Liver (tissue), 9 donors: Measurements from ENCODE around the gene RNU5D-1. TPM values are rescaled to one million over a fixed set of nuclear protein-coding genes. Genes with fewer than 3 reads are reported as not detected.

Experiments
- DNase-seq: peaks from one replicate; pipeline ENCODE4 v3.0.0-alpha.2; 2017; ENCODE audit warnings: low spot score
- H3K27ac ChIP-seq, 2 donors: one replicate each; pipeline ENCODE4 v1.7.0; 2013; ENCODE audit warnings: inconsistent platforms in 2 of 2, low read length in 2 of 2, control low read depth in 1 of 2, low read depth in 1 of 2, mild to moderate bottlenecking in 1 of 2
- H3K27me3 ChIP-seq, 4 donors: one replicate each; pipeline versions ENCODE4 v1.6.1 to v1.7.0; 2013; ENCODE audit warnings: low read length in 3 of 4, inconsistent platforms in 1 of 4, mild to moderate bottlenecking in 1 of 4, moderate library complexity in 1 of 4; ENCODE audit not compliant: control insufficient read depth in 4 of 4, insufficient read depth in 4 of 4
- H3K36me3 ChIP-seq, 4 donors: one replicate each; pipeline versions ENCODE4 v1.6.1 to v1.7.0; 2013; ENCODE audit warnings: low read length in 3 of 4, mild to moderate bottlenecking in 3 of 4, low read depth in 1 of 4, moderate library complexity in 1 of 4; ENCODE audit not compliant: control insufficient read depth in 4 of 4, insufficient read depth in 3 of 4
- H3K4me1 ChIP-seq, 4 donors: one replicate each; pipeline versions ENCODE4 v1.6.1 to v1.7.0; 2013; ENCODE audit warnings: low read length in 3 of 4, mild to moderate bottlenecking in 3 of 4, moderate library complexity in 1 of 4; ENCODE audit not compliant: control insufficient read depth in 4 of 4, insufficient read depth in 4 of 4
- H3K4me3 ChIP-seq, 3 donors: one replicate each; pipeline versions ENCODE4 v1.6.1 to v1.7.0; 2013; ENCODE audit warnings: low read length in 3 of 3, control low read depth in 1 of 3, low read depth in 1 of 3, mild to moderate bottlenecking in 1 of 3
- H3K9ac ChIP-seq, 2 donors: one replicate each; pipeline ENCODE4 v1.7.0; 2013; ENCODE audit warnings: low read length in 2 of 2, mild to moderate bottlenecking in 2 of 2, moderate library complexity in 2 of 2, control low read depth in 1 of 2, low read depth in 1 of 2
- H3K9me3 ChIP-seq, 4 donors: one replicate each; pipeline versions ENCODE4 v1.6.1 to v1.7.0; 2013; ENCODE audit warnings: low read length in 3 of 4; ENCODE audit not compliant: control insufficient read depth in 4 of 4
- EGR1 ChIP-seq, 2 donors: IDR thresholded peaks; 2 replicates each; pipeline ENCODE4 v1.6.1; 2016 to 2018; ENCODE audit warnings: antibody characterized with exemption in 2 of 2, low read depth in 2 of 2
- FOXA1 ChIP-seq: IDR thresholded peaks from 2 replicates; pipeline ENCODE4 v1.6.1; 2016; ENCODE audit warnings: antibody characterized with exemption
- FOXA2 ChIP-seq: IDR thresholded peaks from 2 replicates; pipeline ENCODE4 v1.6.1; 2016; ENCODE audit warnings: antibody characterized with exemption
- GABPA ChIP-seq, 2 donors: IDR thresholded peaks in 1 of 2; conservative IDR thresholded peaks in 1 of 2; 2 replicates each; pipeline ENCODE4 v1.6.1; 2016; ENCODE audit warnings: antibody characterized with exemption in 2 of 2, mild to moderate bottlenecking in 1 of 2, moderate library complexity in 1 of 2
- HNF4A ChIP-seq, 2 donors: conservative IDR thresholded peaks; 2 replicates each; pipeline ENCODE4 v1.6.1; 2016; ENCODE audit warnings: antibody characterized with exemption in 2 of 2, mild to moderate bottlenecking in 2 of 2
- HNF4G ChIP-seq: IDR thresholded peaks from 2 replicates; pipeline ENCODE4 v1.6.1; 2016; ENCODE audit warnings: antibody characterized with exemption
- JUND ChIP-seq, 2 donors: IDR thresholded peaks; 2 replicates each; pipeline ENCODE4 v1.6.1; 2016; ENCODE audit warnings: antibody characterized with exemption in 2 of 2
- NR2F2 ChIP-seq: IDR thresholded peaks from 2 replicates; pipeline ENCODE4 v1.6.1; 2016; ENCODE audit warnings: antibody characterized with exemption
- RAD21 ChIP-seq, 2 donors: IDR thresholded peaks; 2 replicates each; pipeline ENCODE4 v1.6.1; 2016; ENCODE audit warnings: antibody characterized with exemption in 2 of 2, mild to moderate bottlenecking in 2 of 2
- RXRA ChIP-seq, 2 donors: IDR thresholded peaks; 2 replicates each; pipeline ENCODE4 v1.6.1; 2017 to 2018; ENCODE audit warnings: antibody characterized with exemption in 2 of 2, mild to moderate bottlenecking in 1 of 2
- SP1 ChIP-seq: IDR thresholded peaks from 2 replicates; pipeline ENCODE4 v1.6.1; 2018; ENCODE audit warnings: antibody characterized with exemption, mild to moderate bottlenecking
- TAF1 ChIP-seq: conservative IDR thresholded peaks from 2 replicates; pipeline ENCODE4 v1.6.1; 2016; ENCODE audit warnings: antibody characterized with exemption, mild to moderate bottlenecking
- YY1 ChIP-seq: IDR thresholded peaks from 2 replicates; pipeline ENCODE4 v1.6.1; 2016; ENCODE audit warnings: antibody characterized with exemption, mild to moderate bottlenecking
- WGBS: extraction: QIAGEN DNeasy Blood & Tissue Kit; methylation state at CpG from one replicate; pipeline ENCODE4 v1.1.7; 2013; 5-methylcytosine and 5-hydroxymethylcytosine counted together
- polyA plus RNA-seq, 2 donors: library from polyadenylated mRNA; stranded (reverse) in 1 of 2; unstranded in 1 of 2; fragments of 200-250 nt in 1 of 2; fragments of >200 nt in 1 of 2; fragmentation: Nextera tagmentation in 1 of 2; extraction: Ambion mirVana in 1 of 2; gene quantifications; one replicate each; pipeline versions ENCODE4 v1.2.1 to v1.2.3, GENCODE V29; 2013 to 2015
- total RNA-seq, 2 donors: library from RNA; depleted of rRNA; stranded (reverse); fragments of >200 nt; gene quantifications; one replicate each; pipeline ENCODE4 v1.2.3, GENCODE V29; 2014
- TF ChIP-seq, protein P1 (sequence below): IDR thresholded peaks from 2 replicates; pipeline ENCODE4 v1.6.1; 2016; ENCODE audit warnings: antibody characterized with exemption, mild to moderate bottlenecking
- TF ChIP-seq, protein P2 (sequence below): fragments of 150-350 bp; IDR thresholded peaks from 2 replicates; pipeline ENCODE4 v1.5.1; 2017; ENCODE audit warnings: improper control_type of control experiment, low read depth, low read length; ENCODE audit not compliant: missing input control
- TF ChIP-seq, protein P3 (sequence below): IDR thresholded peaks from 2 replicates; pipeline ENCODE4 v1.6.1; 2016; ENCODE audit warnings: antibody characterized with exemption
- TF ChIP-seq, protein P4 (sequence below): IDR thresholded peaks from 2 replicates; pipeline ENCODE4 v1.6.1; 2016; ENCODE audit warnings: antibody characterized with exemption
- TF ChIP-seq, protein P5 (sequence below): IDR thresholded peaks from 2 replicates; pipeline ENCODE4 v1.6.1; 2016; ENCODE audit warnings: antibody characterized with exemption
- donor health status: healthy.
- donor health status: healthy.
- donor health status: healthy.
- donor health status: healthy.
- donor health status: healthy.

The RNU5D-1 gene
- total and polyA plus RNA-seq, 4 donors: not detected

DNA sequence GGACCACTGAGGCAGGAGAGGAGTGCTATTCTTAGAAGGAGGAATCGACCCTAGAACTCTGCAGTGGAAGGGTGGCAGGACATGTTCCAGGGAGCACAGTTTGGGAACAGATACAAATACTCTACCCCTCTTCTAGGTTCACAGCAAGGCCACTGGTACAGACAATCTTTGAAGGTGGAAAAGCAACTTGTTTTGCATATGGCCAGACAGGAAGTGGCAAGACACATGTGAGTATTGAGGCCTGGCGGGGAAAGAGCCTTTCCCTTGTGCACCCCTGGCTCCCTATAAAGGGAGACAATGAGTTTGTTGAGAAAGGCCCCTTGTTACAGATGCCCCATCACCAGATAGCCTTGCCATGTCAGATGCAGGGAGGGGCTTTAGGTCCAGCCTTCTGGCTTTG is 26.4 kb upstream of the RNU5D-1 start:
- no peak for DNase-seq
- H3K9me3 ChIP-seq: no peaks in the 10 kb centered on the region
- no peak overlapping the region for H3K27ac ChIP-seq
- H3K9ac ChIP-seq: no peak overlapping the region
- no peaks in the 10 kb centered on the region for H3K36me3 ChIP-seq
- TF ChIP-seq EGR1 (IDR thresholded peaks at IDR 0.05; ENCODE audit: low read depth in 2 of 2): no peak
- no peaks in the 10 kb centered on the region for H3K27me3 ChIP-seq
- no peaks in the 10 kb centered on the region for H3K4me1 ChIP-seq
- no peak overlapping the region for H3K4me3 ChIP-seq
- whole genome bisulfite sequencing: 95% methylated on average over 2 of the region's 2 CpGs

DNA sequence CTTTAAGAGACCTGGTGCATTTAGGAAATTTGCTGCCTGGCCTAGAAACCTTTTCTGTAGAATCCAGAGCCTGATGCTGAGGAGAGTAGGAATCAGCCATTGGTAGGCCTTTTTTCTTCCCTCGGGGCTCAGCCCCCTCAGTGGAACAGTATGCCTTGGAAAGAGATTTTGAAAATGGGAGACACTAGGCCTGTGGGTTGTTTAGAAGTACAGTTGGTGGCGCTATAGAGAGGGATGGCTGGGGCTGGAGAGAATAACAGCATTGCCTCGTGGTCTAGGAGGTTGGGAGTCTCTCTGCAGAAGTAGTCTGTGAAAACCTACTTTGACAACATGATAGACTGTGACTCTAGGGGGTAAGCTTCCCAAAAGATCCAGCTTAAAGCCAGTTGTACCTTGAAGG is 16.9 kb upstream of the RNU5D-1 start:
- Histone ChIP-seq H3K27me3 (no peaks in the 10 kb centered on the region), H3K36me3 (no peaks in the 10 kb centered on the region), H3K4me3 (no peak overlapping the region), H3K9me3 (no peaks in the 10 kb centered on the region), H3K27ac (no peak overlapping the region), H3K9ac (no peak overlapping the region), H3K4me1 (no peaks in the 10 kb centered on the region)
- no peak for DNase-seq
- TF ChIP-seq RAD21 (IDR thresholded peaks at IDR 0.05) (no peak), NR2F2 (no peak), FOXA2 (no peak), RXRA (IDR thresholded peaks at IDR 0.05) (no peak), JUND (IDR thresholded peaks at IDR 0.05) (no peak), GABPA (IDR thresholded peaks at IDR 0.05 in 1 of 2, conservative IDR thresholded peaks at IDR 0.05 in 1 of 2) (no peak), FOXA1 (no peak), YY1 (no peak), HNF4A (conservative IDR thresholded peaks at IDR 0.05) (no peak), SP1 (no peak), EGR1 (IDR thresholded peaks at IDR 0.05; ENCODE audit: low read depth in 2 of 2) (no peak), TAF1 (no peak), HNF4G (no peak)
- TF ChIP-seq, protein P1, sequence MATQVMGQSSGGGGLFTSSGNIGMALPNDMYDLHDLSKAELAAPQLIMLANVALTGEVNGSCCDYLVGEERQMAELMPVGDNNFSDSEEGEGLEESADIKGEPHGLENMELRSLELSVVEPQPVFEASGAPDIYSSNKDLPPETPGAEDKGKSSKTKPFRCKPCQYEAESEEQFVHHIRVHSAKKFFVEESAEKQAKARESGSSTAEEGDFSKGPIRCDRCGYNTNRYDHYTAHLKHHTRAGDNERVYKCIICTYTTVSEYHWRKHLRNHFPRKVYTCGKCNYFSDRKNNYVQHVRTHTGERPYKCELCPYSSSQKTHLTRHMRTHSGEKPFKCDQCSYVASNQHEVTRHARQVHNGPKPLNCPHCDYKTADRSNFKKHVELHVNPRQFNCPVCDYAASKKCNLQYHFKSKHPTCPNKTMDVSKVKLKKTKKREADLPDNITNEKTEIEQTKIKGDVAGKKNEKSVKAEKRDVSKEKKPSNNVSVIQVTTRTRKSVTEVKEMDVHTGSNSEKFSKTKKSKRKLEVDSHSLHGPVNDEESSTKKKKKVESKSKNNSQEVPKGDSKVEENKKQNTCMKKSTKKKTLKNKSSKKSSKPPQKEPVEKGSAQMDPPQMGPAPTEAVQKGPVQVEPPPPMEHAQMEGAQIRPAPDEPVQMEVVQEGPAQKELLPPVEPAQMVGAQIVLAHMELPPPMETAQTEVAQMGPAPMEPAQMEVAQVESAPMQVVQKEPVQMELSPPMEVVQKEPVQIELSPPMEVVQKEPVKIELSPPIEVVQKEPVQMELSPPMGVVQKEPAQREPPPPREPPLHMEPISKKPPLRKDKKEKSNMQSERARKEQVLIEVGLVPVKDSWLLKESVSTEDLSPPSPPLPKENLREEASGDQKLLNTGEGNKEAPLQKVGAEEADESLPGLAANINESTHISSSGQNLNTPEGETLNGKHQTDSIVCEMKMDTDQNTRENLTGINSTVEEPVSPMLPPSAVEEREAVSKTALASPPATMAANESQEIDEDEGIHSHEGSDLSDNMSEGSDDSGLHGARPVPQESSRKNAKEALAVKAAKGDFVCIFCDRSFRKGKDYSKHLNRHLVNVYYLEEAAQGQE: no peak
- TF ChIP-seq, protein P2, sequence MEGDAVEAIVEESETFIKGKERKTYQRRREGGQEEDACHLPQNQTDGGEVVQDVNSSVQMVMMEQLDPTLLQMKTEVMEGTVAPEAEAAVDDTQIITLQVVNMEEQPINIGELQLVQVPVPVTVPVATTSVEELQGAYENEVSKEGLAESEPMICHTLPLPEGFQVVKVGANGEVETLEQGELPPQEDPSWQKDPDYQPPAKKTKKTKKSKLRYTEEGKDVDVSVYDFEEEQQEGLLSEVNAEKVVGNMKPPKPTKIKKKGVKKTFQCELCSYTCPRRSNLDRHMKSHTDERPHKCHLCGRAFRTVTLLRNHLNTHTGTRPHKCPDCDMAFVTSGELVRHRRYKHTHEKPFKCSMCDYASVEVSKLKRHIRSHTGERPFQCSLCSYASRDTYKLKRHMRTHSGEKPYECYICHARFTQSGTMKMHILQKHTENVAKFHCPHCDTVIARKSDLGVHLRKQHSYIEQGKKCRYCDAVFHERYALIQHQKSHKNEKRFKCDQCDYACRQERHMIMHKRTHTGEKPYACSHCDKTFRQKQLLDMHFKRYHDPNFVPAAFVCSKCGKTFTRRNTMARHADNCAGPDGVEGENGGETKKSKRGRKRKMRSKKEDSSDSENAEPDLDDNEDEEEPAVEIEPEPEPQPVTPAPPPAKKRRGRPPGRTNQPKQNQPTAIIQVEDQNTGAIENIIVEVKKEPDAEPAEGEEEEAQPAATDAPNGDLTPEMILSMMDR: no peak
- TF ChIP-seq, protein P3, sequence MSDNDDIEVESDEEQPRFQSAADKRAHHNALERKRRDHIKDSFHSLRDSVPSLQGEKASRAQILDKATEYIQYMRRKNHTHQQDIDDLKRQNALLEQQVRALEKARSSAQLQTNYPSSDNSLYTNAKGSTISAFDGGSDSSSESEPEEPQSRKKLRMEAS: no peak
- TF ChIP-seq, protein P4, sequence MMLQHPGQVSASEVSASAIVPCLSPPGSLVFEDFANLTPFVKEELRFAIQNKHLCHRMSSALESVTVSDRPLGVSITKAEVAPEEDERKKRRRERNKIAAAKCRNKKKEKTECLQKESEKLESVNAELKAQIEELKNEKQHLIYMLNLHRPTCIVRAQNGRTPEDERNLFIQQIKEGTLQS: no peak
- TF ChIP-seq, protein P5, sequence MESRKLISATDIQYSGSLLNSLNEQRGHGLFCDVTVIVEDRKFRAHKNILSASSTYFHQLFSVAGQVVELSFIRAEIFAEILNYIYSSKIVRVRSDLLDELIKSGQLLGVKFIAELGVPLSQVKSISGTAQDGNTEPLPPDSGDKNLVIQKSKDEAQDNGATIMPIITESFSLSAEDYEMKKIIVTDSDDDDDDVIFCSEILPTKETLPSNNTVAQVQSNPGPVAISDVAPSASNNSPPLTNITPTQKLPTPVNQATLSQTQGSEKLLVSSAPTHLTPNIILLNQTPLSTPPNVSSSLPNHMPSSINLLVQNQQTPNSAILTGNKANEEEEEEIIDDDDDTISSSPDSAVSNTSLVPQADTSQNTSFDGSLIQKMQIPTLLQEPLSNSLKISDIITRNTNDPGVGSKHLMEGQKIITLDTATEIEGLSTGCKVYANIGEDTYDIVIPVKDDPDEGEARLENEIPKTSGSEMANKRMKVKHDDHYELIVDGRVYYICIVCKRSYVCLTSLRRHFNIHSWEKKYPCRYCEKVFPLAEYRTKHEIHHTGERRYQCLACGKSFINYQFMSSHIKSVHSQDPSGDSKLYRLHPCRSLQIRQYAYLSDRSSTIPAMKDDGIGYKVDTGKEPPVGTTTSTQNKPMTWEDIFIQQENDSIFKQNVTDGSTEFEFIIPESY: no peak
- 92% methylated on average over 3 of the region's 3 CpGs for WGBS
